ENCODE measurements around the gene AHCYL1. TPM values are rescaled to one million over a fixed set of nuclear protein-coding genes. Genes with fewer than 3 reads are reported as not detected.

AHCYL1 gene
- total RNA-seq, 1 donor from 2014 or later, result 41.6 TPM

DNA sequence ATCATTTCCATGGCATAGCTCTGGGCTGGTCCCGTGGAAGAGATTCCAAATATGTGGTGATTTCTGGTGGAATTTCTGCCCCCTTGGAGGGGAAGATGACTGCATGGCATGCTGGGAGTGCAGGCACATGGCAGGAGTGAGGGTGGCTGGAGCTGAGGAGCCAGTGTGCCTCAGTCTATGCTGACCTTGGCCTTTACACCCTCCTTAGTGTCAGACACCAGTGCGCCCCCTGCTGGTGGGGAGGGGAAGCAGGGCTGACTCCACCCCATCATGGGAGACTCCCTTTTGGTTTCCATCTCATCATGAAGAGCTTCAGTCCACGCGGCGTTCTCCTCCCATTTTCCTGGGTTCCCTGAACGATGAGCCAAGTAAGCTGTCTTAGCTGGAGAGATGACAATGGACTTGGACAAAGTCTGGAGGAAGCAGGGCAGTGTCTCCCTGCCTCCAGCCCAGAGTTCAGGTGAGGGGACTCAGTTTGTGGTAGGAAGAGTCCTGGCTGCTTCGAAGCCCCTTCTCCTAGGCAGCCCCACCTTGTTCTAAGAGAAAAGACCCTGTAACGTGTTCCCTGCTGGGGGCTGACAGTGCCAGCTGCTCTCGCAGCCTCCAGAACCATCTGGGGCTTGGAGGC, 75.6 kb downstream of the AHCYL1 start:
- DNase-seq, result peak; percentile 55
- intact Hi-C loops (cut with micrococcal nuclease), result no loop called here
- ATAC-seq (ENCODE audit: low read depth), result peak; percentile 77
- CTCF ChIA-PET, result interaction anchor here (0.6 to 1.8 kb wide), 11 partner anchors 9 to 460 kb away, joined by 3 to 10 read pairs (median 3); partner anchors contain the start of genes AHCYL1 and STRIP1
- no peak overlapping the region for H3K4me3 Mint-ChIP-seq
- H3K9me3 Mint-ChIP-seq, result no peaks in the 10 kb centered on the region
- H3K27me3 Mint-ChIP-seq, result no peaks in the 10 kb centered on the region
- no peak overlapping the region for H3K27ac Mint-ChIP-seq
- POLR2A ChIA-PET, result interaction anchor here (0.6 to 1.7 kb wide), 2 partner anchors 11 to 25 kb away, joined by 3 to 5 read pairs; partner anchors contain the start of gene STRIP1
- H3K4me1 Mint-ChIP-seq, result no peaks in the 10 kb centered on the region
- TF ChIP-seq, protein P1, sequence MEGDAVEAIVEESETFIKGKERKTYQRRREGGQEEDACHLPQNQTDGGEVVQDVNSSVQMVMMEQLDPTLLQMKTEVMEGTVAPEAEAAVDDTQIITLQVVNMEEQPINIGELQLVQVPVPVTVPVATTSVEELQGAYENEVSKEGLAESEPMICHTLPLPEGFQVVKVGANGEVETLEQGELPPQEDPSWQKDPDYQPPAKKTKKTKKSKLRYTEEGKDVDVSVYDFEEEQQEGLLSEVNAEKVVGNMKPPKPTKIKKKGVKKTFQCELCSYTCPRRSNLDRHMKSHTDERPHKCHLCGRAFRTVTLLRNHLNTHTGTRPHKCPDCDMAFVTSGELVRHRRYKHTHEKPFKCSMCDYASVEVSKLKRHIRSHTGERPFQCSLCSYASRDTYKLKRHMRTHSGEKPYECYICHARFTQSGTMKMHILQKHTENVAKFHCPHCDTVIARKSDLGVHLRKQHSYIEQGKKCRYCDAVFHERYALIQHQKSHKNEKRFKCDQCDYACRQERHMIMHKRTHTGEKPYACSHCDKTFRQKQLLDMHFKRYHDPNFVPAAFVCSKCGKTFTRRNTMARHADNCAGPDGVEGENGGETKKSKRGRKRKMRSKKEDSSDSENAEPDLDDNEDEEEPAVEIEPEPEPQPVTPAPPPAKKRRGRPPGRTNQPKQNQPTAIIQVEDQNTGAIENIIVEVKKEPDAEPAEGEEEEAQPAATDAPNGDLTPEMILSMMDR (IDR thresholded peaks at IDR 0.05), result no peak
- peaks cover 54% of the 10 kb centered on the region for H3K36me3 Mint-ChIP-seq (ENCODE audit: low read depth)

DNA sequence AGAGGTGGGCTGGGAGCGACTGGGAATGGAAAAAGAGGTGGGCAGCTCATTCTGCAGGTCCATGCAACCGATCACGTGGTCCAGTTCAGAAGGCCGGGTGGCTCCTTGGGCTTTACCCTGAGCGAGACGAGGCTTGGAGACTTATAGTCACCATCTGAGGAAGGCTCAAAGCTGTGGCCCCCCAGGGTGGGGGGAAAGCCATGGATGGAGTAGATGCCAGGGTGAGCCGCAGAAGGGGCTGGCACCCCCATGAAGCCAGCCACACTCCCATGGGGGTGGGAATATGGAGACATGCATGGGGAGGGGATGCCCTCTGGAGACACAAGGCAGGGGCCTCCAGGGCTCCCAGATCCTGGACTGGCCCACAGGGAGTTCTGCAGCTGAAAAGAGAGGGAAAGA, 76.1 kb downstream of the AHCYL1 start:
- ATAC-seq (ENCODE audit: low read depth), result no peak
- CTCF ChIA-PET, result interaction anchor here (0.6 to 1.8 kb wide), 9 partner anchors 10 to 461 kb away, joined by 3 to 10 read pairs (median 3); partner anchors contain the start of genes AHCYL1 and STRIP1

DNA sequence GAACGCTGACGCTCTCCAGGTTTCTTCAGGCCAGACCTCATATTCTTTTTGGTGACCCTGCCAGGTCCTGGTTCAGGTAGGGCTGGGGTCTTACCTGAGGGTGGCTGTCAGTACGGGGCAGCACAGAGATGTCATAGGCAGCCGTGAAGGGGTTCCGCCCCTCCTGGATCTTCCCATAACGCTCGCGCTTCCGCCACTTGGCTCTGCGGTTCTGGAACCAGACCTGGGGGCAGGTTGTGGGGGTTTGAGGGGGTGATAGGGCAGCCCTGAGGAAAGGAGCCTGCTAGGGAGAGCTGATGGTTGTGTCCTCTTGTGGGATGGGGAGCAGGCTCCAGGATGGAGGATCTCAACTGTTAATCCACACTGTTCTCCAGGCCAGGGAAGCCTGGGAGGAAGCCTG, 76.8 kb downstream of the AHCYL1 start:
- intact Hi-C loops (cut with micrococcal nuclease), result no loop called here
- H3K27ac Mint-ChIP-seq, result no peak overlapping the region
- no peak for DNase-seq
- no peak overlapping the region for H3K4me3 Mint-ChIP-seq
- H3K9me3 Mint-ChIP-seq, result no peaks in the 10 kb centered on the region
- H3K27me3 Mint-ChIP-seq, result peaks cover 6% of the 10 kb centered on the region
- CTCF ChIA-PET, result no interaction called here
- no peak for ATAC-seq (ENCODE audit: low read depth)
- TF ChIP-seq, protein P1 (IDR thresholded peaks at IDR 0.05), result no peak
- peaks cover 42% of the 10 kb centered on the region for H3K36me3 Mint-ChIP-seq (ENCODE audit: low read depth)
- H3K4me1 Mint-ChIP-seq, result no peaks in the 10 kb centered on the region
- POLR2A ChIA-PET, result no interaction called here

More for the DNA sequence above, 76.1 kb downstream of the AHCYL1 start:
- POLR2A ChIA-PET, result interaction anchor here (0.6 to 1.7 kb wide), 2 partner anchors 11 to 26 kb away, joined by 3 to 5 read pairs; partner anchors contain the start of gene STRIP1
- intact Hi-C loops (cut with micrococcal nuclease), result no loop called here
- DNase-seq, result no peak
- Mint-ChIP-seq H3K27ac (no peak overlapping the region), H3K4me1 (no peaks in the 10 kb centered on the region), H3K36me3 (ENCODE audit: low read depth) (peaks cover 49% of the 10 kb centered on the region), H3K9me3 (no peaks in the 10 kb centered on the region), H3K27me3 (no peaks in the 10 kb centered on the region), H3K4me3 (no peak overlapping the region)
- TF ChIP-seq, protein P1 (IDR thresholded peaks at IDR 0.05), result no peak

DNA sequence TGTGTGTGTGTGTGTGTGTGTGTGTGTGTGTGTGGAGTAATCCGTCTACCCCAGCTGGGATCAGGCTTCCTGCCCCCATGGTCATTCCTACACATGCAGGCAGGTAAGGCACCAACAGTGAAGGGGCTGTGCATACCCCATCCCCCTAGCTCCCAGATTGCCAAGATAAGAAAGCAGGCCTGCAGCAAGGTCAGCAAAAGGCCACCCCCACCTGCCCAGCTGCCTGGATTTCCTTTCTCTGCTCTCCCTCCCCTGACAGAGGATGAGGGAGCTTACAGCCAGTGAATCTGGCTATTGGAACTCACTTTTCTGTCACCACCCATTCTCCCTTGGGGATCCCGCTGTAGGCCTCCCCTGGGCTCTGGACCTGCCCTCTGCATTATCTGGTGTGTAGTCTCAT, 78.0 kb downstream of the AHCYL1 start:
- ChIA-PET POLR2A (no interaction called here), CTCF (interaction anchor here (0.6 to 0.7 kb wide), 3 partner anchors 10 to 33 kb away, joined by 3 read pairs; no protein-coding TSS in a partner anchor)
- no peak overlapping the region for H3K4me3 Mint-ChIP-seq
- no peak for DNase-seq
- H3K4me1 Mint-ChIP-seq, result peaks cover 2% of the 10 kb centered on the region
- no peaks in the 10 kb centered on the region for H3K9me3 Mint-ChIP-seq
- H3K27ac Mint-ChIP-seq, result no peak overlapping the region
- peaks cover 12% of the 10 kb centered on the region for H3K27me3 Mint-ChIP-seq
- TF ChIP-seq, protein P1 (IDR thresholded peaks at IDR 0.05), result no peak
- no peak for ATAC-seq (ENCODE audit: low read depth)
- intact Hi-C loops (cut with micrococcal nuclease), result no loop called here
- H3K36me3 Mint-ChIP-seq (ENCODE audit: low read depth), result peaks cover 30% of the 10 kb centered on the region

DNA sequence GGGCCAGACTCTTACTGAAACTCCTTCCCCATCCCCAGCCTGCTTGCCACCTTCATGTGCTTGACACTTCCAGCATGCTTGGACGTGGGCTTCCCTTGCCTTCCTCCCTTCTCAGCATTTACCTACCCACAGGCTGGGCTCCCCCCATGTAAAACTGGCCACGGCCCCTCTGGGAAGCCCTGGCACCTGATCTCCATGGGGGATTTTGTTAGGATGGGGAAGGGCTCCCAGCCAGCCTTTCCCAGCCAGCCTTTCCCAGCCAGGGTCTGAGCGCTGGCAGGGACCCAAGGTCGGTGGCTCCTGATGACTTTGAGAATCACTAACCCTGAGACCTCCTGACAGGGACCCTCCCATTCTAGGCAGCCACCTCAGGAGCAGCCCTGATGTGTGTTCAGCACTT, 79.2 kb downstream of the AHCYL1 start:
- no peaks in the 10 kb centered on the region for H3K9me3 Mint-ChIP-seq
- ChIA-PET POLR2A (no interaction called here), CTCF (no interaction called here)
- ATAC-seq (ENCODE audit: low read depth), result no peak
- H3K4me1 Mint-ChIP-seq, result peaks cover 12% of the 10 kb centered on the region
- TF ChIP-seq, protein P1 (IDR thresholded peaks at IDR 0.05), result no peak
- no peak for DNase-seq
- peaks cover 19% of the 10 kb centered on the region for H3K27me3 Mint-ChIP-seq
- intact Hi-C loops (cut with micrococcal nuclease), result no loop called here
- H3K36me3 Mint-ChIP-seq (ENCODE audit: low read depth), result peaks cover 18% of the 10 kb centered on the region
- H3K27ac Mint-ChIP-seq, result no peak overlapping the region
- no peak overlapping the region for H3K4me3 Mint-ChIP-seq

Measured in activated B cell treated with CpG ODN at 0.5 μM for 24 hours (primary cell).